HG02678 (cell line): ENCODE results near the gene NLK.
"Not testable (repeated sequence)": the region's sequence is repeated elsewhere in the genome, so short reads cannot be mapped to it uniquely, and the experiment has no call there.

Experiments used
- ATAC-seq: cut with Tn5 transposase; IDR thresholded peaks from one replicate; pipeline ENCODE4 v1.9.1; 2021; ENCODE audit warnings: mild to moderate bottlenecking, moderate library complexity; ENCODE audit not compliant: unreplicated experiment

Gene NLK

DNA sequence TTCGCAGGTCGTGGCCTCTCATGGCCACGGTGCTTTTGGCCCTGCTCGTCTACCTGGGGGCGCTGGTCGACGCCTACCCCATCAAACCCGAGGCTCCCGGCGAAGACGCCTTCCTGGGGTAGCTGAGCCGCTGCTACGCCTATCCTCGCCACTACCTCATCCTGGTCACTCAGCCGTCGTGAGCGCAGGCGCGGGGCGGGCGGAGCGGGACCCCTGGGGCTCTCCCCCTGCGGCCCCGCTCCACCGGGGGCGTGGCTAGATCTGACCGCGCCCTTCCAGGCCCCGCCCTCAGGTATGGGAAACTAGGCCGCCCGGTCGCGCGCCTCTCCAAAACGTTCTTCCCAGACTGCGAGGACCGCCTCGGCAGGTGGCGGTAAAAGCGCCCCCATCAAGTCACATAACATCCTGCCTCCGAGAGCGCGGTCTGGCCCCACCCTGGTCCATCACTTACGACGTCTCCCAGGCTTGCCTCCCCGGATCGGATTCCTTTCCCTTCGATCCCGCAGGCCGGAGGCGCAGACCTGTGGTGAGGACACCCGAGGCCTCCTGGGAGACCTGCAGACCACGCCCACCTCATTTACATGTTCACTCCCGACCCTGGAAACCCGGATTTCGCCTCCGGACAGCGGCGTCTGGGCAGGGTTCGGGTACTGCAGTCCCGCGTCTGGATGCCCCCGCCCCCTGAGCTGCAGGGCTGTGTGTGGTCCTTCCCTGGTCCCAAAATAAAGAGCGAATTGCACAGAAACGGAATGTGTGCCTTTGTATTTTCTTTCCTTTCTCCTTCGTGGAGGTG, 185.0 kb downstream of the NLK start:
- ATAC-seq: no peak

DNA sequence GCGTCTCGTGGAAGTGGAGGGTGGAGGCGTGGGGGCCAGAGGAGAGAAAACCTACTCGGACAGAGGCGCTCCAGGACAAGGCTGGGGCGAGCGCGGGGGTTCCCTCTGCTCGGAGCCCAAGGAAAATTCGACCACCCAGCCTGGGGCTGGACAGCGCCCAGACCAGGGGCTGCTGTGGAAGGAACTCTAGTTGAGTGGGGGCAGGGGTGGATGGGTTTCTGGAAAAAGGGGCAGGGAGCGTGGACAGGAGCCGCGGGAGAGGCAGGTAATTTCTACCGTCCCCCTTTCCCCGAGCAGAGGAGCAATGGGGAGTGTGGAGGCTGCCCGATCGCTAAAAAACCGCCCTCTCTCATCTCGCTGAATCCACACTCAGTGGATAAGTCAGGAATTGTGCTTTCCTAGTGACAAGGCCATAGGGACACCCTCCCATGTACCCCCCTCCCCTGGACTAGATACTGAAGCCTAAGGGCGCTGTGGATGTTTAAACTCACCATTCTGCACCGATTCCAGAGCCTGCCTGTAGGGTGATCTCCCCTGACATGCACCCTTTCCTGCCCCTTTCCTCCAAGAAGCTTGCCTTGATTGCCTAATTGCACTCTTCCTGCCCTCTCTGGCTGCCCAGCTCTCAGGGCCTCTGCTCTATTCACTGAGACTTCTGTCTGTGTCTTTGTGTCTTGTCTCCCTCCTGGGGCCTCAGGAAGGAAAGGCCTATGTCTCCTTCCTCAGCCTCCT, 185.8 kb downstream of the NLK start:
- no peak for ATAC-seq

DNA sequence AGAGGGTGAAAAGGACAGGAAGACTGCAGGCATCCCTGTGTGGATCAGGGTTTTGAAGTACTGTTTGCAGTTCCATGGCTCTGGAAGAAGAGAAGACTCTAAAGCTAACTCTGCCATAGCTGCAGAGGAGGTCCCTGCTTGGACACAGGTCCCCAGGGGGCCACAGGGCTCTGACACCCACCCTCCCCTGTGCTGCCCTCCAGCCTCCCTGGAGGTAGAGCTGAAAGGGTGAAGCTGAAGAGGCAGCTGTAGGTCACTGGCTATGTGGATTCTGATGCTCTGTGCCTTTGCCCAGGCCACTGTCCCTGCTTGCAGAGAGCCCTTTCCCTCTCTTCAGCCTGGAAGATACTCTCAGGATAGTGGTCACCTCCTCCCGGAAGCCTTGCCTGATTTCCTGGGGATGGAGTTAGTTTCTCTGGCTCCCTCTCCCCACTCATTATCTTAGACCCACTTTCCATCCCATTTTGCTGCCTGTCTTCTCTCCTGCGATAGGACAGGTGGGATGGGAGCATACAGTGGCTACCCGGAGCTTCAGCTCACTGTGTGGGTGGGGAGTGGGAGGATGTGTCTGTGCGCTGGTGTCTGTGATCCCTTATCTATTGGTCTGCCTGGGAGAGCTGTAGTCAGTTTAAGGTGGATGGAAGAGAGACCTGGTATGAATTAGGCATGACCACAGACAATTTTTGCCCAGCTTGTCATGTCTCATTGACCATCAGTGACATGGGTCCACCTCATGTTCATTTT, 186.7 kb downstream of the NLK start:
- no peak for ATAC-seq

DNA sequence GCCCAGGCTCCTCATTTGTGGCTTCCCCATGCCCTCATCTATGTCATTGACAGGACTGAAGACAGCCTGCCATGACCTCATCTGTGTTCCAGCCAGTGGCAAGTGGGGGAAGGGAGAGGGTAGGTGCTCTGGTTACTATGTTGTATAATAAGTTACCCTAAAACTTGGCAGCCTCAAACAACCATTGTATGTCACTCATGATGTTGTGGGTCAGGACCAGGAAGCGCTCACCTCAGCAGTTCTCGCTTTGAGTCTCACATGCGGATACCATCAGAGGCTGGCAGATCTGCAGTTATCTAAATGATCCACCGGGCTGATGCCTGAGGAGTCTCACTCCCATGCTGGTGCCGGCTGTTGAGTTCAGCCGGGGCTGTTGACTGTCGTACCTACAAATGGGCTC, 187.5 kb downstream of the NLK start:
- ATAC-seq: no peak

DNA sequence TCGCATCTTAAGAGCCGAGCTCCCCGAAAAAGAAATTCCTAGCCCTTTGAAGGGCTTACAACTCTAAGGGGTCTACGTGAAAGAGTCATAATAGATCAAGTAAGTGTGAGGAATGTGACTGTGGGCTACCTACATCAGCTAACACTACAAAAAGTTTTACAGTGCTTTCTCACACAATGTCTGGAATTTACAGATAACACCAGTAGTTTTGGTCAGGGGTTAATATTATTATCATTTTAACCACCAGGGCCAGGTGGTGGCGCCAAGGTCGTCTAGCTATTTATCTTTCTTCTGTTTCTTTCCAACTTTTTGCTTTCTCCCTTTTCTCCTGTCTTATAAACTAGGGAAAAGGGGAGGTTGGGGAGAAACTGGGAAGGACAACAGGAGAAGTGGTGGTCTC, 188.1 kb downstream of the NLK start:
- ATAC-seq: not testable (repeated sequence)

DNA sequence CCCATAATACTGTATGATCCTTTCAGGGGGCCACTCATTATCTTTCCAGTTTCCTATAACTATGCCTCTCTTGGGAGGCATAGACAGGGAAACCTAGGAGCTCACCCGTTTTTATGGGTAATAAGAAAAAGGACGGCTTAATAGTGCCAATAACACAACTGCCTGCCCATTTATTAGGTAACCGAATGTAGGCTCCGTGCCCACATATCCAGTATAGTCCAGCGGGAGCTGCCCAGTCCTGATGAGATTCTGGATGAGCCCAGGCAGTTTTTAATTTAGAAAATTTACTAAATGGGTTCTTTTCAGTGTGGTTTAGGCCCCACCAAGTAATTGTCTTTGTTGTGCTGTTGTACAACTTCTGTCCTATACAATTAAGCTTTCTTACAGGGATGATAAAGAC, 189.1 kb downstream of the NLK start:
- ATAC-seq: not testable (repeated sequence)

DNA sequence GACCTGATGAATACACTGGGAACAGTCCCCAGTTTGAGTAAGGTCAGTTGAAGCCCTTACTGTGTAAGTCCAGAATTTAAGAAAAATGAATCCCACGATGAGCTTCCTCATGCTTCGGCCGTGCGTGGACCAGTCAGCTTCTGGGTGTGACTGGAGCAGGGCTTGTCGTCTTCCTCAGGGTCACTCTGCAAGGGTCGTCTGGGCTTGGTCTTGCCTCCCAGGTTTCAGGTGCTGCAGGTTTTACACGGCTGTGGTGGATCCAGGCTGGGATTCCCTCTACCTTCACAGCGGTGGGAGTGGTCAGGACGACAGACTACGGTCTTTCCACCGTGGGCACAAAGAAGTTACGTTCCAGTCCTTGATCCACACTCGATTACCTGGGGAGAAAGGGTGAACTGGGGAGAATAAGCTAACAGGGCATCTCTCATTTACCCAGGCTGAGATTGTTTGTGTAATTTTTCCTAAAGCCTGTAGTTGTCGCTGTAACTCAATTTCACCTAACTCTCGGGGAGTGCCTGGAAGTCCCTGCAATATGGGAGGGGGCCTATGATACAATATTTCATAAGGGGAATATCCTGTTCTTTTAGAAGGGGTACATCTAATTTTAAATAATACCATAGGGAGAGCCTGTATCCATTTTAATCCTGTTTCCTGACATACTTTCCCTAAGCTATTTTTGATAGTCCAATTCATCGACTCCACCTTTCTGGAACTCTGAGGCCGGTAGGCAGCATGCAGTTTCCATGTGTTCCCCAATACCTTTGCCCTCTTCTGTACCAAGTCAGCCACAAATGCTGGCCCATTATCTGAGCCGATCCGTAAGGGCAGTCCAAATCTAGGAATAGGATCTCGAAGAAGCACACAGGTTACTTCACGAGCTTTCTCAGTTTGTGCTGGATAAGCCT, 190.7 kb downstream of the NLK start:
- ATAC-seq: not testable (repeated sequence)

DNA sequence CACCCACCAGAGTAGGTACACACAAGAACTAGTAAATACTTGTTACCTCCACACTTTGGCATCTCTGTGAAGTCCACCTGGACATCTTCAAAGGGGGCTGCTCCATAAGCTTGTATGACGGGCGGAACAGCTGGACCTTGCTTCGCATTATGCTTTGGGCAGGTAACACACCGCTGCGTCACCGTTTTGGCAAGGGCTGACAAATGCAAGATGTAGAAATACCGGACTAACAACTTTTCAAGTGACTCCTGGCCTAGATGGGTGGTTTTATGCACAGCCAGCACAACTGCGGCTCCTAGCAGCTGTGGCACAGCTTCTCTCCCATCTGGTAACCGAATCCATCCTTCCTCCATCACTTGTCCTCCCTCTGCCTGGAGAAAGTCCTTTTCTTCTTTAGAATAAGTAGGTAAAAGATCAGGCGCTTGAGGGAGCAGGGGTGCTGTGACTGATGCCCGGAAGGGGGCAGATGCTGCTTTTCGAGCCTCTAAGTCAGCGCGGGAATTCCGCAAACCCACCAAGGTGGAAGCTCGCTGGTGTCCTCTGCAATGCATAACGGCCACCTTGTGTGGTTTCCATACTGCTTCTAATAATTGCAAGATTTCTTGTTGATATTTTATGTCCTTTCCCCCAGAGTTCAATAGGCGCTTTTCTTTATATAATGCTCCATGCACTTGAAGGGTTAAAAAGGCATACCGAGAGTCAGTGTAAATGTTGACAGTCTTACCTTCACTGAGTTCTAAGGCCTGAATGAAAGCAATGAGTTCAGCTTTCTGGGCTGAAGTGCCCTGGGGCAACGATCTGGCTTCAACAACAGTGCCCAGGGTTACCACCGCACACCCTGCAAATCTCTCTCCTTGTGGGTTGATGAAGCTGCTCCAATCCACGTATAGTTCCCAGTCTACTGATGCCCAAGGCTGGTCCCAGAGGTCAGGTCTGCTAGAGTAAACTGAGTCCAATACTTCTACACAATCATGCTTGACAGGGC, 191.7 kb downstream of the NLK start:
- not testable (repeated sequence) for ATAC-seq

DNA sequence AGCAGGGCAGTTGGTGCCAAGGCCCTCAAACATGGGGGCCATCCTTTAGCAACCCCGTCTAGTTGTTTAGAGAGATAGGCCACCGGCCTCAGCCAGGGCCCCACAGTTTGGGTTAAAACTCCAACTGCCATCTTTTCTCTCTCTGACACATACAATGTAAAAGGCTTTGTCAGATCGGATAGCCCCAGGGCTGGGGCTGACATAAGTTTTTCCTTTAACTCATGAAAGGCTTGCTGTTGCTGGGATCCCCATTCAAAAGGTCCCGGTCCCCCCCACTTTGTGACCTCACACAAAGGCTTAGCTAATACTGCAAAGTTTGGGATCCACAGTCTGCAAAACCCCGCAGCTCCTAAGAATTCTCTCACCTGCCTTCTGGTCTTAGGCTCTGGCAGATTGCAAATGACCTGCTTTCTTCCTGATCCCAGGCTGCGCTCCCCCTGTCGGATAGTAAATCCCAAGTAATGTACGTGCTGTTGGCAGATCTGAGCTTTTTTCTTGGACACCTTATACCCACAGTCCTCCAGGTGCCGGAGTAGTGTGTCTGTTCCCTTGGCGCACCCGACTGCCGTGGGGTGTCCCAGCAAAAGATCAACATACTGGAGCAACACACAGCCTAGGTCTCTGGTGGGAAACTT, 192.7 kb downstream of the NLK start:
- not testable (repeated sequence) for ATAC-seq

DNA sequence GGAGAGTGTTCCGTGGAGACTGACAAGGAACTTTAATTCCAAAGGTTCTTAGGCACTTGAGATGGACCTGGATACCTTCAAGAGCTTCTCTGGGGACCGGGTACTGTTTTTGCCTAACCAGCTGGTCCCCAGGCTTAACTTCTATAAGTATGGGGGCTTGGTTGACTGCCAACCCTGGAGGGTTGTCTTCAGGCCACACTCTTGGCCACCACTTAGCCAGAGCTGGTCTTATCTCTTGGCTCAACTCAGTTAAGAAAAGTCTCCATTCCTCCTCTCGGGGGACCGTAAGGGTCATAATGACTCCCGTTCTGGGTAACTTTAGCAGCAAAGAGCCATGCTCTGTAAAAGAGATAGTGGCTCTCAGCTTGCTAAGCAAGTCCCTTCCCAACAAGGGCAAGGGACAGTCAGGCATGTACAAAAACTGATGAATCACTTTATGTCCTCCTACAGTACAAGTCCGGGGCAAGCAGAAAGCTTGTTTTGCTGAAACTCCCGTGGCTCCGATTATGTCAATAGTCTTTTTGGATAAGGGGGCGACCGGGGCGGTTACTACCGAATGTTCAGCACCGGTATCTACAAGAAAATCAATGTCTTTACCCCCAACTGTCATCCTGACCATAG, 193.7 kb downstream of the NLK start:
- ATAC-seq: not testable (repeated sequence)

DNA sequence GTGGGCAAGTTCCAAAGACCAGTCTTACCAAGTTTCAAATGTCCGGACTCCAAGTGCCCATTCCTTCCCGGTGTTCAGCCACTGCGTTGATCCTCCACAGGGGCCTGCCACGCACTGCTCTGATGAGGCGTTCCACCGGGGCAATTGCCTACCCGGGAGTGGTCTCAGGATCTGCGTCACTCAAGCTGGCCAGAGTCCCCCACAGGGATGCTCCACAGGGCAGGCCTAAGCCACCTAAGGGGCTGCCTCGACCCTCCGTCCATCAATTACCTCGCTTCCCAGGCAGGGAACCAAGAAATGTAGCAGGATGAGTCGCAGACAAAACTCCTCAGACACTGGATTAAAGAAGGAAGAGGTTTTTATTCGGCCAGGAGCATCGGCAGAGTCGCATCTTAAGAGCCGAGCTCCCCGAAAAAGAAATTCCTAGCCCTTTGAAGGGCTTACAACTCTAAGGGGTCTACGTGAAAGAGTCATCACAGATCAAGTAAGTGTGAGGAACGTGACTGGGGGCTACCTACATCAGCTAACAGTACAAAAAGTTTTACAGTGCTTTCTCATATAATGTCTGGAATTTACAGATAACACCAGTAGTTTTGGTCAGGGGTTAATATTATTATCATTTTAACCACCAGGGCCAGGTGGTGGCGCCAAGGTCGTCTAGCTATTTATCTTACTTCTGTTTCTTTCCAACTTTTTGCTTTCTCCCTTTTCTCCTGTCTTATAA, 196.2 kb downstream of the NLK start:
- ATAC-seq: not testable (repeated sequence)

DNA sequence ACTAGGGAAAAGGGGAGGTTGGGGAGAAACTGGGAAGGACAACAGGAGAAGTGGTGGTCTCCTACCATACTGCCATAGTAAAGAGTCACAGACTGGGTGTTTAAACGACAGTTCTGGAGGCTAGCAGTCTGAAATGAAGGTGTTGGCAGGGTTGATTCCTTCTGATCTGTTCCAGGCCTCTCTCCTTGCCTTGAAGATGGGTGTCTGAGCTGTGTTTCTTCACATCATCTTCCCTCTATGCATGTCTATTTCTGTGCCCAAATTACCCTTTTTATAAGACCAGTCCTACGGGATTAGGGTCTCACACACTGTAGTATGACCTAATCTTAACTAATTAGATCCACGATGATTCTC, 196.8 kb downstream of the NLK start:
- no peak for ATAC-seq

DNA sequence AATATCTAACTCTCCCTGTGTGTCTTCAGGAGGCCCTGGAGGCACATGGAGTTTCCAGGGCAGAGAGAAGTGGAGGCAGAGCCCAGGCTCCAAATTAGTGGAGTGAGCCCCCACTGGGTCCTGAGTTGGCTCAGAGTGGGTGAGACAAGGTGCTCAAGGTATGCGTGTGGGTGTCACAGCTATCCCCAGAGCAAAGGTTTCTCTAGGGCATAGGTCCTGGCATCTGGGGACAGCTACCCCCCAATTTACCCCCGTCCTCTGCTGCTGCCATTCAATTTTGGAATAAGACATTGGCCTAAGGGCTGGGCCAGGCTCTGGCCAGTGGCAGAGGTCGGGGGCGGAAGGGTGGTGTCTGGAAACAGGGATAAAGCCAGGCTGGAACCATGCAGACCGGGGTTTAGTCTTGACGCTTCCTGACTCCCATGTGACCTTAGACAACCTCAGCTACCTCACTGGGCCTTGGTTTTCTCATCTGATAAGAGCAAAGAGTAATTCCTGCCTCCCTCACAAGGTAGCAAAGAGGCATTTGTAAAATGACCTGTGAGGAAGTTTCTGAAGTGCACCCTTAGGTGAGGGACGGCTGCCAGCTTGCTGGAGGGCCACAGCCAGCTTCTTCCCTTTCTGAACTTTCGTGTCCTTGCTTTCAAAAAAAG, 198.3 kb downstream of the NLK start:
- no peak for ATAC-seq

DNA sequence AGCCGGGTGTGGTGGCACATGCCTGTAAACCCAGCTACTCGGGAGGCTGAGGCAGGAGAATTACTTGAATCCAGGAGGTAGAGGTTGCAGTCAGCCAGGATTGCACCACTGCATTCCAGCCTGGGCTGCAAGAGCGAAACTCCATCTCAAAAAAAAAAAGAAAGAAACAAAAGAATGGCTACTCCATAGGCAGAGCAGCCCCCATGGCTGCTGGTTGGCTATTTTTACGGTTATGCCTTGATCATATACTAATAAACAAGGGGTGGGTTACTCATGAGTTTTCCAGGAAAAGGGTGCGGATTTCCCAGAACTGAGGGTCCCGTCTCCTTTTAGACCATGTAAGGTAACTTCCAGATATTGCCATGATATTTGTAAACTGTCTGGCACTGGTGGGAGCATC, 200.3 kb downstream of the NLK start:
- ATAC-seq: no peak

DNA sequence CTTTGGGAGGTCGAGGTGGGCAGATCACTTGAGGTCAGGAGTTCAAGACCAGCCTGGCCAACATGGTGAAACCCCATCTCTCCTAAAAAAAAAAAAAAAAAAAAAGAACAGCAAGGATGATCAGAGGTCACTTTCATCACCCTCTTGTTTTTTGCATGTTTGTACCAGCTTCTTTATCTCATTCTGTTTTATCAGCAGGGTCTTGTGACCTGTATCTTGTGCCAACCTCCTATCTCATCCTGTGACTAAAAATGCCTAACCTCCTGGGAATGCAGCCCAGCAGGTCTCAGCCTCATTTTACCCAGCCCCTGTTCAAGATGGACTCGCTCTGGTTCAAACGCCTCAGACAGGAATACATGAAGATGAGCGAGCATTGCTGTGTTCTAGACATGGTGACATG, 200.8 kb downstream of the NLK start:
- not testable (repeated sequence) for ATAC-seq

DNA sequence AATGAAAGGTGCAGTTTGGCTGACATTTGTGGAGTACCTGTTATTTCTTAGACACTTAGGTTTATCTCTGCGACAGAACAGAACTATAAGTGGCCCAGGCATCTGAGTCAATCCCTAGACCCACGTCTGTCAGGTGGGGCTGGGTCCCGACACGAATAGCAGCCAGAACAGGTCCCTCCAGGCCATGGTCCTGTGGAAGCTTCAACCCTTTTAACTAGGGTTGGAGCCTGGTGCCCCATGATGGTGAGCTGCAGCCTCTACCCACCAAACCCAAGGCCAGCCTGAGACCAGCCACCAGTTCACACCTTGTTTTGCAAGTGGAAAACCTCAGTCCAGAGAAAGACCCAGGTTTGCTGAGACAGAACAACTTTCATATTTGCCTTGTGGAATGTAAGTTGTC, 202.0 kb downstream of the NLK start:
- ATAC-seq: no peak
